ENCODE data around the gene DIP2B.

GRCh38 chr12:50554651-50555050 lies 49.9 kb downstream of the DIP2B start:
- no peak for TF ChIP-seq EZH2 (IDR thresholded peaks at IDR 0.05; ENCODE audit: borderline replicate concordance, insufficient read depth, low read length, poor library complexity, severe bottlenecking)
- TF ChIP-seq EP300 (conservative IDR thresholded peaks at IDR 0.05; ENCODE audit: poor library complexity, severe bottlenecking), result no peak
- no peak for TF ChIP-seq CTCF (IDR thresholded peaks at IDR 0.05; ENCODE audit: poor library complexity, severe bottlenecking)
- no peak for TF ChIP-seq POLR2AphosphoS5 (IDR thresholded peaks at IDR 0.05)
- no peak for TF ChIP-seq SMC3 (conservative IDR thresholded peaks at IDR 0.05; ENCODE audit: poor library complexity)

Data from neural cell (in vitro differentiated cells).